Activated naive CD4-positive, alpha-beta T cell treated with Interleukin-2 at 50 U/mL for 16 hours (primary cell): ENCODE measurements around the gene ITPRIPL2.

Source experiments
- DNase-seq: peaks from one replicate; pipeline ENCODE4 v3.0.0-alpha.2; 2020

ITPRIPL2 gene

GRCh38 chr16:19113577-19114358 lies at the start of gene ITPRIPL2:
ITPRIPL2 (plus strand) TSS chr16:19113964; CDS start chr16:19114462, 498 bp downstream.
- DNase-seq = peak; percentile 21

DNA sequence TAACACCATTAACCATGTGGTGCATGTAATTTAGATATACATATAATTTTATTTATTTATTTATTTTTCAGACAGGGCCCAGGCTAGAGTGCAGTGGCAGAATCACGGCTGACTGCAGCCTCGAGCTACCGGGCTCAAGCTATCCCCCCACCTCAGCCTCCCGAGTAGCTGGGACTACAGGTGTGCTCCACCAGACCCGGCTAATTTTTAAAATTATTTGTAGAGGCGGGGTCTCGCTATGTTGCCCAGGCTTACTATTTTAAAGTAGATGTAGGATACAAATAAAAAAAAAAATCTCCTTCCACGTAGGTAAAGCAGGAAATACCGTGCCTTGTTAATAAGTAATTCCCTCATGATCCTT lies 46.8 kb upstream of the ITPRIPL2 start:
- DNase-seq = no peak

DNA sequence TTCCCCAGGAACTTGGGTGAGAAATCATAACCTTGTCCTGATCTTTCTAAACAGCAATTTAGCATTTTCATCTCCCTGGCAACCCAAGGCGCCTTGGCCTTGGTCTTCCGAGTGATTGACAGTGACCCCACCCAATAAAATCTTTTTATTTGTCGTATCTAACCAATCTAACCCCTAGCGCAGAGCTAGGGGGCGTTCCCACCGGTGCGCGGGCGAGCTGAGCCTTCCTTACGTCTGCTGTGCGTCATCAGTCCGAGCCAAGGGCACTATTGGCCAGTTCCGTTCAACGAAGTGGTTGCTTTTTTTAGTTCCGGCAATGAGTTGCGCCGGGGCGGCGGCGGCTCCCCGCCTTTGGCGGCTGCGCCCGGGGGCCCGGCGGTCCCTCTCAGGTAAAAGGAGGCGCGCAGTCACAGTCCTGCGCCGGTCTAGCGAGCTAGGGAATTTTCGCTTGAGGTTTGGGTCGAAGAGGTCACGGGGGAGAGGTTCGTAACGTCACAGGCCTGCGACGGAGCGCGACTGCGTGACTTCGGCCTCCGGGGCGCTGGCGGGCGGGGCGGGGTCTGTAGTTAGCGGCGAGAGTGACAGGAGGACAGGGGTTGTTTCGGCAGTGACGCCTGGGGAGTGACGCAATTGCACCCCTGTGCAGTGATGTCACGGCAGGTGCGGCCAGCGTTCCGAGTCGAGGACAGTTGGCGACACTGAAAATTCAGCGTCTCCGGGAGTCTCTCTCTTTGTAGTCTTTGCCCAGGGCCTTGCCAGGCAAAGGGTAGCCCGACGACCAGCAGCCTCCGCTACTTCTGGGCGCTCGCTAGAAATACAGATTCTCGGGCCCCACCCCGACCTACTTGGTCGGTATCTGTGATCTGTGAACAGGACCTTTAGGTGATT lies 46.2 kb upstream of the ITPRIPL2 start, which contains the start of gene COQ7:
TSS of gene COQ7 (plus strand) at position 266 of the 888 bp plus-strand sequence. CDS start at position 317, 51 bp downstream.
- peak; percentile 98 for DNase-seq

GRCh38 chr16:19068237-19068815 lies 45.4 kb upstream of the ITPRIPL2 start:
- DNase-seq = no peak

GRCh38 chr16:19071811-19072777 lies 41.7 kb upstream of the ITPRIPL2 start:
- DNase-seq = peak; percentile 59

- DNase-seq = no peak
Measured at GRCh38 chr16:19073344-19073743, 40.4 kb upstream of the ITPRIPL2 start.

- no peak for DNase-seq
Measured at GRCh38 chr16:19073863-19074262, 39.9 kb upstream of the ITPRIPL2 start.

GRCh38 chr16:19075511-19075910 lies 38.3 kb upstream of the ITPRIPL2 start:
- DNase-seq = no peak

GRCh38 chr16:19077879-19078278 lies 35.9 kb upstream of the ITPRIPL2 start:
- no peak for DNase-seq

DNA sequence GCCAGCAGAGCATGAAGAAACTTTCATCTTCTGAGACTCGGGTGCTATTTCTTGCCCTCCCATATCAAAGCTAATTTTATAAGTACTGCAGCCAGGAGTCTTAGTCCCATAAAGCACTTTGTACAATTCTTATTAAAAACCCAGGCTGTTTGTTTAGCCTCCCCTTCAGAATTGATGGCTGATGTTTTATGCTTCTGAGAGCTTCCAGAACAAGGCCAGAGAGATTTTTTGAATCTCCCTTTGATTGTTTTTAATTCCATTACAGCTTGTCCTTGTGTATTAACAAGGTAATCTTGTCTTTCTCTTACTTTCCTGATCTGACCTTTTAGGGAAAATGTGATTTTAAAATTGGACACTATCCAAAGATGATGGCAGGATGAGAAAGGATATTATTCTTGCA lies 30.1 kb upstream of the ITPRIPL2 start:
- DNase-seq = no peak

- no peak for DNase-seq
Measured at GRCh38 chr16:19084139-19084538, 29.6 kb upstream of the ITPRIPL2 start.

GRCh38 chr16:19084879-19085278 lies 28.9 kb upstream of the ITPRIPL2 start:
- DNase-seq = no peak

DNA sequence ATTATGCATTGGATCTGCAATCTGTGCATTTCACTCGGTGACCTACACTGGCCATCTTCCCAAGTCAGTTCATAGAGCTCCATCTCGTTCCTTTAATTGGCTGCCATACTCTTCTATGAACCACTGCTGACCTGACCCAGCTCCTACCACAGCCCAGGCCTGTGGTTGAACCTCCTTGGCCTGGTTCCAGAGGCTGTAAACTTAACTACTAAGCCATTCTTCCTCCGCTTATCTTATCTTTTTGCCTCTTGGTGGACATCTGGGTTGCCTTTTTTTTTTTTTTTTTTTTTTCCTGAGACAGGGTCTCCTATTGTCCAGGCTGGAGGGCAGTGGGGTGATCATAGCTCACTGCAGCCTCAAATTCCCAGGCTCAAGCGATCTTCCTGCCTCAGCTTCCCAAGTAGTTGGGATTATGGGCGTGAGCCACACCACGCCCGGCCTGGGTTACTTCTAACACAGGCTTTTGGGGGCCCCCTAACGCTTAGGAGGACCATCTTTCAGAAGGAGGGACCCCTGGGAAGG lies 28.0 kb upstream of the ITPRIPL2 start:
- DNase-seq = no peak

DNA sequence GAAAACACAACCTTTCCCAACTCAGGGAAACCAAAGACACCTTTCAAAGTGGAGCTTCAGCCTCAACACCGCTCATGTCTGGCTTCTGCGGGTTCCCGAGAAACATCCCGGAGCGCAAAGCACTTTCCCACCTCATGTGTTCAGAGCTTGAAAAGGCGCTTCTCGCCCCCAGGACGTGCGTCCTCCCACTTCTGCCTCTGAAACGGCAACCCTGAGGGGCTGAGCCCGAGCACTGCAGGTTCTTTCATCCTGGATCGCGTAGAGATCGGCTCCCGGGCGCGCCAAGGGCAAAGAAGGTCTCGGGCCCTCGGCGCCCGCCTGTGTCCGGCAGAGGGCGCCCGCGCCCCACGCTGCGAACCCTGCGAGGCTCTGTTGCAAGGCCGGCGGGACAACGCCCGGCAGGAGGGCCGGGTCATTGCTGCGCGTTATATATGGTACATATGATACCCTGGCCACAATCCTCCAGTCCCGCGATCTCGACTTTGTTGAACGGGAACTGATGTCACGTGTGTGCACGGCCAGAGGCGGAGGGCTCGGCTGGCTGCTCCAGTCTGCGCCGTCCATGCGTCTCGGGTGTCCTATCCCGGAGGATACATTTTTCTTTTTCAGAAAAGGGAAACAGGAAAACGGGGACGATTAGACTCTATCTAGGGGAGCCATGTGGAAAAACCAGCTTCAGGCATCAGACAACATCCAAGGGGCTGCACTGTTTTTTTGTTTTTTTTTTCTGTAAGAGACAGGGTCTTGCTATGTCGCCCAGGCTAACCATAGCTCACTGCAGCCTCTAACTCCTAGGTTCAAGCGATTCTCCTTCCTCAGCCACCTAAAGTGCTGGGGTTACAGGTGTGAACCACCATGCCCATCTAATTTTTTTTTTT lies 27.2 kb upstream of the ITPRIPL2 start:
- DNase-seq = peak; percentile 80

GRCh38 chr16:19088341-19088916 lies 25.3 kb upstream of the ITPRIPL2 start:
- no peak for DNase-seq

DNA sequence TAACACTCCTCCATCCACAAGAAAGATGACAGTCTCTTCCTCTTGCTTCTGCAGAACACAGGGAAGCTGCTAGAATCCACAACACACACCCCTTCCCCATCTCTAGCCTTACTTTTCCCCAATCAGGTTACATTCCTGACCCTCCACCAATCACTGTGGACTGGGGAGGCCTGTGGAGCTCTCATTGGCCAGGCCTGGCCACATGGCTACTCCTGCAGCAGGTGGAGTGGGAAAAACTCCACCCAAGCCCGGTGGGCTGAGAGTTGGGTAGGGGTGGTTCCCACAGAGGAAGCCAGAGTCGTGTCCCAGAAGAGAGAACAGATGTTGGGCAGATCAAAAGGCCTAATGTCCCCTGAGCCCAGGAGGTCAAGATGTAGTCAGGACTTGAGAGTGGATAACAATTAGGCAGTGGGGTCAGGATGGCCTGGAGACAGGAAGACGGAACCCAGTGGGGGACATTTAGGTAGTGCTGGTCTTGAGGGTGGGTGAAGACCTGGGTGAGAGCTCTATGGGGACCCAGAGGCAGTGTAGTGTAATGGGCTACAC lies 24.3 kb upstream of the ITPRIPL2 start:
- no peak for DNase-seq

DNA sequence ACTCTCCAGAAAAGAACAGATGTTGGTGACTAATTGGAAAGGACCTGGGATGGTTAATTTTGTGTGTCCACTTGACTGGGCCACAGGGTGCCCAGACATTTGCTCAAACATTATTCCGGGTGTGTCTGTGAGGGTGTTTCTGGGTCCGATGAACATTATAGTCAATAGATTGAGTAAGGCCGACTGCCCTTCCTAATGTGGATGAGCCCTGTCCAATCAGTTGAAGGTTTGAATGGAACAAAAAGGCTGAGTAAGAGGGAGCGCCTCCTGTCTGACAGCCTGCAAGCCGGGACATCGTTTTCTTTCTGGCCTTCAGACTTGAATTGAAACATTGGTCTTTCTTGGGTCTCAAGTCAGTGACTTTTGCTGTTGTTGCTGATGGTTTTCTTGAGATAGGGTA lies 22.8 kb upstream of the ITPRIPL2 start:
- DNase-seq = no peak

DNA sequence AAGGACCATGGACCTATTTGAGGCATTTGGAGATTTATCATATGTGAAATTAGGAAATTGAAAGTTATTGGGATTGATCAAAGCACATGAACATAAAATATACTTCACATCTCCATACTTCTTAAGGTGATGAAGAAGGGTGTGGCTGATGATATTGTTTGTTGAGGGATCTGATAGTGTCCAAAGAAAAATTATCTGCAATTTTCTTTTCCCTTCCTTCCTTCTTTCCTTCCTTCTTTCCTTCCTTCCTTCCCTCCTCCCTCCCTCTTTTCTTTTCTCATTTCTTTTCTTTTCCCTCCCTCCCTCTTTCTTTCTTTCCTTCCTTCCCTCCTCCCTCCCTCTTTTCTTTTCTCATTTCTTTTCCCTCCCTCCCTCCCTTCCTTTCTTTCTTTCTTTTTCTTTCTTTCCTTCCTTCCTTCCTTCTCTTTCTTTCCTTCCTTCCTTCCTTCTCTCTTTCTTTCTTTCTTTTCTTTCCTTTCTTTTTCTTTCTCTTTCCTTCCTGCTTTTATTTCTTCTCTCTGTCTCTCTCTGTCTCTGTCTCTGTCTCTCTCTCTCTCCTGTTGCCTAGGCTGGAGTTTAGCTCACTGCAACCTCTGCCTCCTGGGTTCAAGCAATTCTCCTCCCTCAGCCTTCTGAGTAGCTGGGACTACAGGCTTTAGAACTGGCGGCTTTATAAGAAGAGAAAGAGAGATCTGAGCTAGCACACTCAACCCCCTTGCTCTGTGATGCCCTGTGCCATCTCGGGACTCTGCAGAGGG lies 20.9 kb upstream of the ITPRIPL2 start:
- no peak for DNase-seq
